Left lung (tissue), 10 donors: ENCODE results near the gene PDE4B. TPM values are rescaled to one million over a fixed set of nuclear protein-coding genes. Genes with fewer than 3 reads are reported as not detected.

Experiments used
- ATAC-seq: fragments of 200-7000 bp; cut with Tn5 transposase; one replicate; pipeline ENCODE4 v1.9.1; 2020; ENCODE audit warnings: moderate library complexity
- DNase-seq, 4 donors: peaks; one replicate each; pipeline ENCODE4 v3.0.0-alpha.2; 2013 to 2020
- H3K27ac ChIP-seq, 2 donors: fragments of 200-600 bp; sonication (generic) in 1 of 2; one replicate each; pipeline versions ENCODE4 v1.5.0 to v1.8.0; 2020 to 2021
- H3K27me3 ChIP-seq, 2 donors: fragments of 200-600 bp; sonication (generic) in 1 of 2; one replicate each; pipeline versions ENCODE4 v1.5.0 to v1.8.0; 2020 to 2021
- H3K36me3 ChIP-seq, 2 donors: fragments of 200-600 bp; sonication (generic) in 1 of 2; one replicate each; pipeline versions ENCODE4 v1.5.0 to v1.8.0; 2020 to 2021
- H3K4me1 ChIP-seq, 2 donors: fragments of 200-600 bp; one replicate each; pipeline ENCODE4 v1.8.0; 2021
- H3K4me3 ChIP-seq, 2 donors: fragments of 200-600 bp; sonication (generic) in 1 of 2; one replicate each; pipeline versions ENCODE4 v1.5.0 to v1.8.0; 2020 to 2021; ENCODE audit warnings: mild to moderate bottlenecking in 1 of 2
- H3K9me3 ChIP-seq, 2 donors: fragments of 200-600 bp; sonication (generic) in 1 of 2; one replicate each; pipeline versions ENCODE4 v1.5.0 to v1.8.0; 2020 to 2021
- intact Hi-C, 2 donors: fragments of 100-400 bp; cut with DNase I; formaldehyde crosslinking; loops; one replicate each; pipeline versions ENCODE4 v1.11.2 to v1.14.2; 2022
- polyA plus RNA-seq, 6 donors: library from polyadenylated mRNA; unstranded; fragments of 120-200 nt; gene quantifications; one replicate each; pipeline ENCODE4 v1.2.1, GENCODE V29; 2013; ENCODE audit not compliant: insufficient read length in 6 of 6
- total RNA-seq, 2 donors: library from RNA; stranded (reverse); fragmentation: NEBNext Ultra II Directional; extraction: Animal tissue kit (Norgen Biotek cat#: 25700); gene quantifications; one replicate each; pipeline ENCODE4 v1.2.1, GENCODE V29; 2021
- TF ChIP-seq, protein P1 (sequence below), 2 donors: fragments of 200-600 bp; sonication (generic) in 1 of 2; IDR thresholded peaks; one replicate each; pipeline versions ENCODE4 v1.5.0 to v1.8.0; 2021; ENCODE audit warnings: antibody characterized with exemption in 2 of 2
- donor health status: DM: no; HTN: yes; CAD: no.
- donor health status: DM: no; HTN: no; CAD: no.

Gene PDE4B
- total and polyA plus RNA-seq, 8 donors, result 8.6 to 50.7 (median 19.2) TPM

DNA sequence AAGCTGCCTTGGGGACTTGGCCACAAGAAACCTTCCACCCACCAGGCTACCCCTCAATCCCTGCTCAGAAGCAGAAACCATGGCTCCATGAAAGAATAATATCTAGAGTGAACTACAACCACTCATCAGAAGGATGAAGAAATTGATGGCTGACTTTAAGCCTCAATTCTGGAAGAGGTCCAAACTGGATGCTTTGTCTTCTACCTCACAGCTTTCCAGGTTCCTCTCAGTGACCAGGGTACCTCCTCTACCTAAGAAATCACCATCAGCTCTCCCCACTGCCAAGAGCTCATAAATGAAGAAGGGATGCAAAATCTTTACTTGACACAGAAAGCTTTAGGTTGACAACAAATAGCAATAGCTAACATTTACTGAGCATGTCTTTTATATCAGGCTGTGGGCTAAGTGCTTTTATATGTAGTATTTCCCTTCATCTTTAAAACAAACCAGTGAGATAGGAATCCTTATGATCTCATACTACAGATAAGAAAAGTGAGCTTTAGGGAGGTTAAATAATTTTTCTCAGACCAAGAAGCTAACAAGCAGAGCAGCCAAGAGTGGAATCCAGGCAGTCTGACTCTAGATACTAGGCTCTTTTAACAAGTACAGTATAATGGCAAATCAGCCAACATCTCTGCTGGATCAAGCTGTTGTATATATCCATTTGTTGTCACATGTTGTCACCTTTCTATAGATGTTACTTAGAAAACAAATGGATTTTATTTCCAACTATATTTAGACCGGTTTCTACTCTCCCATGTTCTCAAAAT, 498.3 kb downstream of the PDE4B start:
- Histone ChIP-seq H3K27me3 (no peaks in the 10 kb centered on the region), H3K4me3 (no peak overlapping the region), H3K27ac (no peak overlapping the region), H3K9me3 (no peaks in the 10 kb centered on the region), H3K36me3 (no peaks in the 10 kb centered on the region), H3K4me1 (peaks cover 0 to 9% of the 10 kb centered on the region in 2 donors)
- TF ChIP-seq, protein P1, sequence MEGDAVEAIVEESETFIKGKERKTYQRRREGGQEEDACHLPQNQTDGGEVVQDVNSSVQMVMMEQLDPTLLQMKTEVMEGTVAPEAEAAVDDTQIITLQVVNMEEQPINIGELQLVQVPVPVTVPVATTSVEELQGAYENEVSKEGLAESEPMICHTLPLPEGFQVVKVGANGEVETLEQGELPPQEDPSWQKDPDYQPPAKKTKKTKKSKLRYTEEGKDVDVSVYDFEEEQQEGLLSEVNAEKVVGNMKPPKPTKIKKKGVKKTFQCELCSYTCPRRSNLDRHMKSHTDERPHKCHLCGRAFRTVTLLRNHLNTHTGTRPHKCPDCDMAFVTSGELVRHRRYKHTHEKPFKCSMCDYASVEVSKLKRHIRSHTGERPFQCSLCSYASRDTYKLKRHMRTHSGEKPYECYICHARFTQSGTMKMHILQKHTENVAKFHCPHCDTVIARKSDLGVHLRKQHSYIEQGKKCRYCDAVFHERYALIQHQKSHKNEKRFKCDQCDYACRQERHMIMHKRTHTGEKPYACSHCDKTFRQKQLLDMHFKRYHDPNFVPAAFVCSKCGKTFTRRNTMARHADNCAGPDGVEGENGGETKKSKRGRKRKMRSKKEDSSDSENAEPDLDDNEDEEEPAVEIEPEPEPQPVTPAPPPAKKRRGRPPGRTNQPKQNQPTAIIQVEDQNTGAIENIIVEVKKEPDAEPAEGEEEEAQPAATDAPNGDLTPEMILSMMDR (IDR thresholded peaks at IDR 0.05), result no peak
- DNase-seq (no peak), ATAC-seq (no peak)
- intact Hi-C loops, result no loop called here

DNA sequence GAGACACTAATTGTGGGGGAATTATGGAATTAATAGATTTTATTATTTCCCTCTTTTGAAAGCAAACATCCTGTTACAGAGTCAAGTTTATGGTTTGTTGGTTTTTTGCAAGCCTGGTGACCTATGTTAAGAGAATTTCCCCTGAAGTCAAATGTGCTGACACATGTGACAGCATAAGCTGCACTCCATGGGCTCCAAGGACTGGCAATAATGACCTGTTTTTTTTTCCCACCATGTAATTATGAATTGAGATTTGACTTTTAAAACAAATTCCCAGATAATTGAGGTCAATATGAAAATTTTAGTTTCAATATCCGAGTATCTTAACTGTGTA, 498.8 kb downstream of the PDE4B start:
- no peak overlapping the region for H3K4me3 ChIP-seq
- H3K27me3 ChIP-seq, result no peaks in the 10 kb centered on the region
- H3K9me3 ChIP-seq, result no peaks in the 10 kb centered on the region
- H3K36me3 ChIP-seq, result no peaks in the 10 kb centered on the region
- DNase-seq, result no peak
- no peak for ATAC-seq
- no peak overlapping the region for H3K27ac ChIP-seq
- intact Hi-C loops, result no loop called here
- TF ChIP-seq, protein P1 (IDR thresholded peaks at IDR 0.05), result no peak
- H3K4me1 ChIP-seq, result peaks cover 0 to 9% of the 10 kb centered on the region in 2 donors

DNA sequence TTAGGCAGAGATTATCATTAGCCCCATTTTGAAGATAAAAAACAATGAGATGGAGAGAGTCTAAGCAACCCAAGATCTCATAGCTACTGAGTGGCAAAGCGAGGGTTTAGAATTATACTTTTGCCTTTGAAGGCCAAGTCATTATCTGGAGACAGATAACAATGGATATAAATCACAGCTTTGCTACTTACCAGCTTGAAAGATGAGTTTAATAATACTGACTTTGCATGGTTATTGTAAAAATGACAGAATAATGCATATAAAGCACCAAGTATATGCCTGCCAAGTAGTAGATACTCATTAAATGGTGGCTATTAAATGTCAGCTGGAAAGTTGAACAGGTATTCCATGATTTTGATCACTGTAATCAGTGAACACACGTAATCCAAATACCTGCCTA, 499.6 kb downstream of the PDE4B start:
- DNase-seq (no peak), ATAC-seq (no peak)
- TF ChIP-seq, protein P1 (IDR thresholded peaks at IDR 0.05), result no peak
- Histone ChIP-seq H3K9me3 (no peaks in the 10 kb centered on the region), H3K36me3 (no peaks in the 10 kb centered on the region), H3K27ac (no peak overlapping the region), H3K4me1 (peaks cover 0 to 9% of the 10 kb centered on the region in 2 donors), H3K27me3 (no peaks in the 10 kb centered on the region), H3K4me3 (no peak overlapping the region)
- intact Hi-C loops, result no loop called here

DNA sequence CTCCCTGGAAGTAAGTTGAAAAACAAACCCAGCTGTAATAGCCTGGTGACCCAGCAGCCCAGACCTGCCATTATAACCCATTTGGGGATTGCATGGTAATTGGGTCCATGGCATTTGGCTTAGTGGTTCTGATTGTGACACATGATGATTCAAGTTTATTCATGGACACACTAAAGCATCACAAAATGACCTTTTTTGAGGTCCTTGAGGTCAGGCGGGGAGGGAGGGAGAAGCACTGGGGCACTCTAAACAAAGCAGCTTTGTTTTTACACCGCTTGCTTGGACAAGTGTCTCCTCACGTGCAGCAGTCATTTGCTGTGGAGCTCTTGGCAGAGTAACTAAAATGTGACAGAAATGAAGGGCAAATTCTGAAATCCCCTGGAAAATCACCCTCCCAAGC, 500.2 kb downstream of the PDE4B start:
- Histone ChIP-seq H3K36me3 (no peaks in the 10 kb centered on the region), H3K27me3 (no peaks in the 10 kb centered on the region), H3K27ac (no peak overlapping the region), H3K4me3 (no peak overlapping the region), H3K4me1 (peaks cover 0 to 9% of the 10 kb centered on the region in 2 donors), H3K9me3 (no peaks in the 10 kb centered on the region)
- TF ChIP-seq, protein P1 (IDR thresholded peaks at IDR 0.05), result no peak
- intact Hi-C loops, result no loop called here
- ATAC-seq (no peak), DNase-seq (no peak)

DNA sequence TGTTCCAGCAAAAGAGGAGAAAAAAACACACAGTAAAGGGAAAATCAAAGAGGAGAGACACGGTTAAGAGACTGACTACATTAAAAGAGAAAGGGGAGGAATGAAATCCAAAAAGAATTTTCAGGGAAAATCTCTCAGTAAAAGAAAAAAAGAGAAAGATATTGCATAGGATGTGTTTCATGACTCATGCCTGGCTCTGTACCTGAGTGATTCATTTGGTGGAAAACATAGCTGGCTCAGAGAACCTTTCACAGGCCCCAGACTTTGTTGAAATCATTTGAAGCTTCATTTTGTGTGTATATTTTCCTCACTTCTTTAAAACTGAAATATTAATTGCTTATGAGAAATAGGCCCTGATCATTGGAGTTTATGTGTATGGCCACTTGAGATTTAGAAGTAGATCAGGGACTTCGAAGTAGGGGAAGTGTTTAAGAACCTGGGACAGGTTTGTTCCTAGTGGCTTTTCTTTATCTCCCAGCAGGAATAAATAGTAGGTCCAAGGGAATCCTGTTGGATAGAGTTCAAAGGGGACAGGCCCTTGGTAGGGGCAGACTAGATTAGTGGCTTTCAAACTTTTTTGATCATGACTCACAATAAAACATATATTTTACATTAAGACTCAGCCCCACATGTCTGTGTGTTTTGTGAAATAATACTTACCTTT, 502.1 kb downstream of the PDE4B start:
- no peaks in the 10 kb centered on the region for H3K36me3 ChIP-seq
- H3K27ac ChIP-seq, result peak overlapping the region; percentile 39 to 41
- H3K27me3 ChIP-seq, result no peaks in the 10 kb centered on the region
- H3K4me3 ChIP-seq, result no peak overlapping the region
- intact Hi-C loops, result no loop called here
- DNase-seq (no peak), ATAC-seq (peak; percentile 81)
- TF ChIP-seq, protein P1 (IDR thresholded peaks at IDR 0.05), result no peak
- H3K4me1 ChIP-seq, result peaks cover 0 to 9% of the 10 kb centered on the region in 2 donors
- H3K9me3 ChIP-seq, result no peaks in the 10 kb centered on the region
